Spleen (tissue), 11 donors: ENCODE data around the gene TMEM117. TPM values are rescaled to one million over a fixed set of nuclear protein-coding genes. Genes with fewer than 3 reads are reported as not detected.

Experiments
- DNase-seq: peaks from one replicate; pipeline ENCODE4 v3.0.0-alpha.2; 2020
- H3K27ac ChIP-seq, 8 donors: fragments of 200-600 bp; sonication (generic) in 7 of 8; 1 replicate in 4 of 8; 2 replicates in 4 of 8; pipeline versions ENCODE4 v1.5.0 to v1.8.0; 2016 to 2021; ENCODE audit warnings: inconsistent platforms in 4 of 8, mild to moderate bottlenecking in 4 of 8, moderate library complexity in 1 of 8
- H3K27me3 ChIP-seq, 7 donors: fragments of 200-600 bp; sonication (generic) in 6 of 7; replicated peaks in 1 of 7; 1 replicate in 4 of 7; 2 replicates in 3 of 7; pipeline versions ENCODE4 v1.5.0 to v1.8.0; 2016 to 2021; ENCODE audit warnings: inconsistent platforms in 3 of 7, mild to moderate bottlenecking in 1 of 7
- H3K36me3 ChIP-seq, 6 donors: fragments of 200-600 bp; sonication (generic) in 5 of 6; 1 replicate in 4 of 6; 2 replicates in 2 of 6; pipeline versions ENCODE4 v1.5.0 to v1.8.0; 2016 to 2021; ENCODE audit warnings: inconsistent platforms in 2 of 6
- H3K4me1 ChIP-seq, 6 donors: fragments of 200-600 bp; sonication (generic) in 5 of 6; 1 replicate in 3 of 6; 2 replicates in 3 of 6; pipeline versions ENCODE4 v1.5.0 to v1.8.0; 2016 to 2021; ENCODE audit warnings: inconsistent platforms in 3 of 6
- H3K4me3 ChIP-seq, 8 donors: fragments of 200-600 bp; sonication (generic) in 7 of 8; 1 replicate in 4 of 8; 2 replicates in 4 of 8; pipeline versions ENCODE4 v1.5.0 to v1.8.0; 2016 to 2021; ENCODE audit warnings: inconsistent platforms in 4 of 8, mild to moderate bottlenecking in 4 of 8, moderate library complexity in 2 of 8
- H3K9me3 ChIP-seq, 8 donors: fragments of 200-600 bp; sonication (generic) in 7 of 8; 1 replicate in 4 of 8; 2 replicates in 4 of 8; pipeline versions ENCODE4 v1.5.0 to v1.8.0; 2016 to 2021; ENCODE audit warnings: inconsistent platforms in 4 of 8
- POLR2A ChIP-seq, 3 donors: fragments of 450-650 bp; IDR thresholded peaks; one replicate each; pipeline ENCODE4 v1.5.1; 2017; ENCODE audit warnings: antibody characterized with exemption in 3 of 3, mild to moderate bottlenecking in 1 of 3
- POLR2AphosphoS5 ChIP-seq, 3 donors: sonication (generic); formaldehyde crosslinking; IDR thresholded peaks; one replicate each; pipeline ENCODE4 v1.5.1; 2017; ENCODE audit warnings: antibody characterized with exemption in 3 of 3
- WGBS, 5 donors: extraction: QIAGEN DNeasy Blood & Tissue Kit in 3 of 5; methylation state at CpG; one replicate each; pipeline versions ENCODE4 v1.1.5 to v1.1.7; 2013 to 2018; 5-methylcytosine and 5-hydroxymethylcytosine counted together
- intact Hi-C: fragments of 100-400 bp; cut with DNase I; formaldehyde crosslinking; loops from one replicate; pipeline ENCODE4 v1.15.0; 2023; ENCODE audit warnings: low total_unique reads
- polyA plus RNA-seq, 3 donors: library from polyadenylated mRNA; stranded (reverse); fragments of 200-250 nt; gene quantifications; one replicate each; pipeline ENCODE4 v1.2.1, GENCODE V29; 2013
- total RNA-seq, 7 donors: library from RNA; depleted of rRNA in 3 of 7; stranded (reverse); fragments of >200 nt in 3 of 7; fragmentation: NEBNext Ultra II Directional in 4 of 7; extraction: Animal tissue kit (Norgen Biotek cat#: 25700) in 4 of 7; gene quantifications; one replicate each; pipeline versions ENCODE4 v1.1.0 to v1.2.1, GENCODE V29; 2016 to 2021
- TF ChIP-seq, protein P1 (sequence below), 11 experiments: fragments of 200-600 bp in 7 of 11; fragments of 450-650 bp in 4 of 11; sonication (generic) in 4 of 11; IDR thresholded peaks in 8 of 11; conservative IDR thresholded peaks in 3 of 11; 1 replicate in 7 of 11; 2 replicates in 4 of 11; pipeline versions ENCODE4 v1.4.0 to v1.8.0; 2016 to 2021; ENCODE audit warnings: antibody characterized with exemption in 11 of 11, inconsistent platforms in 4 of 11, mild to moderate bottlenecking in 1 of 11
- donor health status: healthy with polysubstance abuse.
- donor health status: DM: no; HTN: no; CAD: no; lungs with moderate emphysema.
- donor health status: DM: no; HTN: no; CAD: no.
- donor health status: Bipolar disorder and iron deficiency.
- donor health status: healthy.
- donor health status: DM: no; HTN: no; CAD: no.
- donor health status: DM: yes; HTN: yes; CAD: no.

TMEM117 gene
- total and polyA plus RNA-seq, 10 donors: 1.7 to 24.5 (median 5.0) TPM

DNA sequence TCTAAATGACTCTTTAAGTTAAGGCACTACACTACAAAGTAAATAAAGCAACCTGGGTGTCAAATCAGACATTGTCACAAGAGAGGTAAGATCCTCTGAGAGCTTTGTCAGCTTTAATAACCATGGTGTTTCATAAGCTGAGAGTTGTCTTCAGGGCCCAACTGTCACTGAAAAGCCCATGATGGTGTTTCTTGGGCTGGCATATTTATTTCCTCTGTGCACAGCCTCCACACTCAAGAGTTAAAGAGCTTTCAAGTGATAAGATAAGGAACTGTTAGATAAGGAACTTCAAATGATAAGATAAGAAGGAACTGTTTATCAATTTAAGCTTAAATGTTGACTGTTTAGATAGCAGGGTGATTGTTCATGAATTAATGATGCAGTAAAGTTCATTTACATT lies 495.4 kb downstream of the TMEM117 start:
- DNase-seq: no peak
- TF ChIP-seq POLR2AphosphoS5 (IDR thresholded peaks at IDR 0.05) (no peak), POLR2A (IDR thresholded peaks at IDR 0.05) (no peak)
- TF ChIP-seq, protein P1, sequence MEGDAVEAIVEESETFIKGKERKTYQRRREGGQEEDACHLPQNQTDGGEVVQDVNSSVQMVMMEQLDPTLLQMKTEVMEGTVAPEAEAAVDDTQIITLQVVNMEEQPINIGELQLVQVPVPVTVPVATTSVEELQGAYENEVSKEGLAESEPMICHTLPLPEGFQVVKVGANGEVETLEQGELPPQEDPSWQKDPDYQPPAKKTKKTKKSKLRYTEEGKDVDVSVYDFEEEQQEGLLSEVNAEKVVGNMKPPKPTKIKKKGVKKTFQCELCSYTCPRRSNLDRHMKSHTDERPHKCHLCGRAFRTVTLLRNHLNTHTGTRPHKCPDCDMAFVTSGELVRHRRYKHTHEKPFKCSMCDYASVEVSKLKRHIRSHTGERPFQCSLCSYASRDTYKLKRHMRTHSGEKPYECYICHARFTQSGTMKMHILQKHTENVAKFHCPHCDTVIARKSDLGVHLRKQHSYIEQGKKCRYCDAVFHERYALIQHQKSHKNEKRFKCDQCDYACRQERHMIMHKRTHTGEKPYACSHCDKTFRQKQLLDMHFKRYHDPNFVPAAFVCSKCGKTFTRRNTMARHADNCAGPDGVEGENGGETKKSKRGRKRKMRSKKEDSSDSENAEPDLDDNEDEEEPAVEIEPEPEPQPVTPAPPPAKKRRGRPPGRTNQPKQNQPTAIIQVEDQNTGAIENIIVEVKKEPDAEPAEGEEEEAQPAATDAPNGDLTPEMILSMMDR (IDR thresholded peaks at IDR 0.05 in 8 of 11, conservative IDR thresholded peaks at IDR 0.05 in 3 of 11): no peak
- no peaks in the 10 kb centered on the region for H3K36me3 ChIP-seq
- H3K27ac ChIP-seq: no peak overlapping the region
- no peak overlapping the region for H3K4me3 ChIP-seq
- peaks cover 0 to 11% (median 8%) of the 10 kb centered on the region in 8 donors for H3K9me3 ChIP-seq
- no peaks in the 10 kb centered on the region for H3K27me3 ChIP-seq
- H3K4me1 ChIP-seq: no peaks in the 10 kb centered on the region
- intact Hi-C loops: no loop called here

DNA sequence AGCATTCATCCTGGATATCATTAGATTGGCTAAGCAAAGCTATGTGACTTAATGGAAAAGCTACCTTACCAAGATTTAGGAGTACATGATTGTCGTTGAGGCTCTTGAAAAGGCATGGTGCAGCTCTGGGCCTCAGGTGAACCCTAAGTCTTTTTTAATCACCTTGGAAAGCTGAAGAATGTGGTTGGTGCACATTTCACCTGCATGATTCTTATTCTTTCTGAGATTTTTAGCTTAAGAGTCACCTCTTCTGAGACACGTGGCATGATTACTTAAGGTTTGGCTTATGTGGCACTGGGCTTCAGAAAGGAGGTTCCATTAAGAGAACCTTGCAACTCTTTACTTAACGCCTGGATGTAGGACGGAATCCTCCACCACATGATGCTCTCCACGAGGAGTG lies 498.5 kb downstream of the TMEM117 start:
- TF ChIP-seq POLR2AphosphoS5 (IDR thresholded peaks at IDR 0.05) (no peak), POLR2A (IDR thresholded peaks at IDR 0.05) (no peak)
- TF ChIP-seq, protein P1 (IDR thresholded peaks at IDR 0.05 in 8 of 11, conservative IDR thresholded peaks at IDR 0.05 in 3 of 11): no peak
- Histone ChIP-seq H3K27ac (no peak overlapping the region), H3K4me3 (no peak overlapping the region), H3K36me3 (no peaks in the 10 kb centered on the region), H3K27me3 (no peaks in the 10 kb centered on the region), H3K4me1 (no peaks in the 10 kb centered on the region), H3K9me3 (peaks cover 0 to 11% (median 8%) of the 10 kb centered on the region in 8 donors)
- intact Hi-C loops: no loop called here
- no peak for DNase-seq
- WGBS, 5 donors: 75 to 90% (median 79%) methylated on average over 5 of the region's 5 CpGs

DNA sequence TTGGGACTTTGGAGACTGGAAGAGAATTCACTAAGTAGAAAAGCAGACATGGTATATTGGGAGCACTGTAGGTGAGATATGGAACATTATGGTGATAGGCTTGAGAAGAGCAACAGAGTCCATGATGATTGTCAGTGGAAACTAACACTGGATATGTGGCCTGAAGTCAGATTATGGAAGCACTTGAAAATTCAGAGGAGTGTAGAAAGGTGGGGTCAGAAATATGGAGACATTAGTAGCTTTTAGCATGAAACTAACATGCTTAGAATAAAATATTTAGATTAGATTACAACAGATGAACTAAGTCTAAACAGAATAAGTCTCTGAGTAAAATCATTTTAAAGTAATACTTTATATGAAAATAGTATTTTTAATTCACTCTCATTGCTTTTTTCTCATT lies 499.1 kb downstream of the TMEM117 start:
- TF ChIP-seq POLR2AphosphoS5 (IDR thresholded peaks at IDR 0.05) (no peak), POLR2A (IDR thresholded peaks at IDR 0.05) (no peak)
- TF ChIP-seq, protein P1 (IDR thresholded peaks at IDR 0.05 in 8 of 11, conservative IDR thresholded peaks at IDR 0.05 in 3 of 11): no peak
- no peaks in the 10 kb centered on the region for H3K4me1 ChIP-seq
- no peak overlapping the region for H3K27ac ChIP-seq
- H3K4me3 ChIP-seq: no peak overlapping the region
- peaks cover 0 to 11% (median 8%) of the 10 kb centered on the region in 8 donors for H3K9me3 ChIP-seq
- intact Hi-C loops: no loop called here
- DNase-seq: no peak
- no peaks in the 10 kb centered on the region for H3K36me3 ChIP-seq
- H3K27me3 ChIP-seq: no peaks in the 10 kb centered on the region

DNA sequence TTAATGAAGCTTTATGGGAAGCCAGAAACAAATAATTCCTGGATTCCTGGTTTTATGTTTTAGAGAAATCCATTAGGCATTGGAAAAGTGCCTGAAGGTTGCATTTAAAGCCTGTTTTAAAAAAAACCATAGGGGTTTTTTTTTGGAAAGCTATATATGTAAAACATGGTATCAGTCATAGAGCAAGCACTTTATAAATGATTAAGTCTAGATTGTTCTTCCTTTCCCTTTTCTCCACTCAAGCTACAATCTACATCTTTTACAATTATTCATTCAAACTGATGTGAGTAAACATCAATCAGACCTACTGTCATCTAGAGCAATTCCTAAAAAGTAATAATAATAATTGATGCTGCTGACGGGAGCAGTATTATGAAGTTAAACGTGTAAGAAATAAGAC lies 500.7 kb downstream of the TMEM117 start:
- TF ChIP-seq POLR2AphosphoS5 (IDR thresholded peaks at IDR 0.05): no peak
- TF ChIP-seq POLR2A (IDR thresholded peaks at IDR 0.05): no peak
- TF ChIP-seq, protein P1 (IDR thresholded peaks at IDR 0.05 in 8 of 11, conservative IDR thresholded peaks at IDR 0.05 in 3 of 11): no peak
- H3K27me3 ChIP-seq: no peaks in the 10 kb centered on the region
- H3K27ac ChIP-seq: no peak overlapping the region
- WGBS, 5 donors: 86 to 94% (median 91%) methylated on average over 2 of the region's 2 CpGs
- no peak overlapping the region for H3K4me3 ChIP-seq
- intact Hi-C loops: no loop called here
- H3K9me3 ChIP-seq: peaks cover 0 to 11% (median 8%) of the 10 kb centered on the region in 8 donors
- no peaks in the 10 kb centered on the region for H3K4me1 ChIP-seq
- DNase-seq: no peak
- no peaks in the 10 kb centered on the region for H3K36me3 ChIP-seq
